Body of pancreas (tissue), 4 donors: ENCODE results near the gene ADAMTS6. TPM values are rescaled to one million over a fixed set of nuclear protein-coding genes. Genes with fewer than 3 reads are reported as not detected.

Experiments used
- ATAC-seq: fragments of 150-250 bp; one replicate; pipeline ENCODE4 v1.9.1; 2016
- DNase-seq, 4 donors: peaks; one replicate each; pipeline ENCODE4 v3.0.0-alpha.2; 2019
- H3K27ac ChIP-seq, 4 donors: fragments of 200-600 bp; sonication (generic); 1 replicate in 3 of 4; 2 replicates in 1 of 4; pipeline versions ENCODE4 v1.5.1 to v1.6.1; 2016 to 2019; ENCODE audit warnings: mild to moderate bottlenecking in 1 of 4, mixed read lengths in 1 of 4, moderate library complexity in 1 of 4
- H3K27me3 ChIP-seq, 2 donors: fragments of 200-600 bp; sonication (generic); one replicate each; pipeline ENCODE4 v1.6.0; 2016; ENCODE audit warnings: mild to moderate bottlenecking in 1 of 2
- H3K36me3 ChIP-seq, 2 donors: fragments of 200-600 bp; sonication (generic); replicated peaks in 1 of 2; 2 replicates each; pipeline ENCODE4 v1.5.1; 2016; ENCODE audit warnings: low read depth in 2 of 2; ENCODE audit not compliant: insufficient read depth in 1 of 2
- H3K4me1 ChIP-seq: fragments of 200-600 bp; sonication (generic); one replicate; pipeline ENCODE4 v1.6.0; 2016
- H3K4me3 ChIP-seq, 2 donors: fragments of 200-600 bp; sonication (generic); 1 replicate in 1 of 2; 2 replicates in 1 of 2; pipeline ENCODE4 v1.5.1; 2016 to 2019
- H3K9me3 ChIP-seq, 3 donors: fragments of 200-600 bp; sonication (generic); 1 replicate in 2 of 3; 2 replicates in 1 of 3; pipeline ENCODE4 v1.5.1; 2016
- CTCF ChIP-seq, 7 experiments: fragments of 450-650 bp in 4 of 7; fragments of 200-600 bp in 3 of 7; sonication (generic) in 3 of 7; IDR thresholded peaks; one replicate each; pipeline ENCODE4 v1.5.1; 2016 to 2019; ENCODE audit warnings: antibody characterized with exemption in 7 of 7
- POLR2A ChIP-seq, 3 donors: fragments of 450-650 bp; IDR thresholded peaks; one replicate each; pipeline ENCODE4 v1.6.1; 2016; ENCODE audit warnings: antibody characterized with exemption in 3 of 3, mild to moderate bottlenecking in 2 of 3
- WGBS, 2 donors: methylation state at CpG; one replicate each; pipeline ENCODE4 v1.1.5; 2017; 5-methylcytosine and 5-hydroxymethylcytosine counted together
- intact Hi-C: fragments of 100-400 bp; cut with DNase I; formaldehyde crosslinking; loops from one replicate; pipeline ENCODE4 v1.15.1; 2023
- total RNA-seq, 2 donors: library from RNA; depleted of rRNA; stranded (reverse); fragments of >200 nt; gene quantifications; one replicate each; pipeline ENCODE4 v1.1.0, GENCODE V29; 2016

ADAMTS6 gene
- total RNA-seq, 2 donors from 2014 or later = 0.78 TPM; not detected in 1

GRCh38 chr5:65117525-65117924, 364.2 kb downstream of the ADAMTS6 start:
- Histone ChIP-seq H3K36me3 (no peaks in the 10 kb centered on the region), H3K27me3 (no peaks in the 10 kb centered on the region), H3K27ac (no peak overlapping the region), H3K4me3 (no peak overlapping the region), H3K4me1 (no peaks in the 10 kb centered on the region), H3K9me3 (no peaks in the 10 kb centered on the region)
- intact Hi-C loops = no loop called here
- 52 to 56% methylated on average over 2 of the region's 2 CpGs for WGBS, 2 donors
- ATAC-seq (no peak), DNase-seq (no peak)
- TF ChIP-seq CTCF (IDR thresholded peaks at IDR 0.05) (no peak), POLR2A (IDR thresholded peaks at IDR 0.05) (no peak)

GRCh38 chr5:65113771-65114170, 367.9 kb downstream of the ADAMTS6 start:
- no peaks in the 10 kb centered on the region for H3K27me3 ChIP-seq
- 74 to 78% methylated on average over 2 of the region's 2 CpGs for WGBS, 2 donors

GRCh38 chr5:65111961-65112658, 369.6 kb downstream of the ADAMTS6 start:
- intact Hi-C loops = no loop called here
- 78 to 82% methylated on average over 12 of the region's 12 CpGs for WGBS, 2 donors
- TF ChIP-seq POLR2A (IDR thresholded peaks at IDR 0.05) (no peak), CTCF (IDR thresholded peaks at IDR 0.05) (no peak)

More at GRCh38 chr5:65113771-65114170, 367.9 kb downstream of the ADAMTS6 start:
- DNase-seq (no peak), ATAC-seq (no peak)
- no peaks in the 10 kb centered on the region for H3K4me1 ChIP-seq
- no peaks in the 10 kb centered on the region for H3K36me3 ChIP-seq
- no peak overlapping the region for H3K4me3 ChIP-seq
- H3K9me3 ChIP-seq = no peaks in the 10 kb centered on the region
- no peak for TF ChIP-seq CTCF (IDR thresholded peaks at IDR 0.05)
- no peak for TF ChIP-seq POLR2A (IDR thresholded peaks at IDR 0.05)
- intact Hi-C loops = no loop called here
- no peak overlapping the region for H3K27ac ChIP-seq

GRCh38 chr5:65108786-65109743, 372.7 kb downstream of the ADAMTS6 start:
- H3K27ac ChIP-seq = no peak overlapping the region
- TF ChIP-seq CTCF (IDR thresholded peaks at IDR 0.05) = no peak
- no peak for TF ChIP-seq POLR2A (IDR thresholded peaks at IDR 0.05)

More at GRCh38 chr5:65111961-65112658, 369.6 kb downstream of the ADAMTS6 start:
- Histone ChIP-seq H3K4me1 (no peaks in the 10 kb centered on the region), H3K36me3 (no peaks in the 10 kb centered on the region), H3K9me3 (no peaks in the 10 kb centered on the region), H3K4me3 (no peak overlapping the region), H3K27ac (no peak overlapping the region), H3K27me3 (no peaks in the 10 kb centered on the region)
- no peak for DNase-seq
- no peak for ATAC-seq

More at GRCh38 chr5:65108786-65109743, 372.7 kb downstream of the ADAMTS6 start:
- H3K4me1 ChIP-seq = no peaks in the 10 kb centered on the region
- H3K27me3 ChIP-seq = no peaks in the 10 kb centered on the region
- no peaks in the 10 kb centered on the region for H3K9me3 ChIP-seq
- 83 to 92% methylated on average over 3 of the region's 3 CpGs for WGBS, 2 donors
- ATAC-seq = no peak
- intact Hi-C loops = no loop called here
- no peak for DNase-seq
- no peaks in the 10 kb centered on the region for H3K36me3 ChIP-seq
- no peak overlapping the region for H3K4me3 ChIP-seq
